Measurements from ENCODE around the gene SNCAIP.

- TF ChIP-seq CTCF (IDR thresholded peaks at IDR 0.05; ENCODE audit: low read depth, low read length) (no peak), MYC (IDR thresholded peaks at IDR 0.05; ENCODE audit: low read depth, low read length) (no peak), POLR2A (IDR thresholded peaks at IDR 0.05; ENCODE audit: extremely low read depth, insufficient read length) (no peak), MAX (IDR thresholded peaks at IDR 0.05; ENCODE audit: low read depth, low read length) (no peak)
Observed at GRCh38 chr5:122415801-122416120, 103.7 kb downstream of the SNCAIP start.
